OCI-LY1 (cell line): ENCODE measurements around the gene KRTAP5-3.

Experiments used
- H2AFZ ChIP-seq: fragments of 200-600 bp; sonication (generic), shearing (Covaris generic); 2 replicates; pipeline ENCODE4 v1.6.0; 2014; ENCODE audit warnings: antibody characterized with exemption, mild to moderate bottlenecking, low read length
- H3F3A ChIP-seq: fragments of 200-600 bp; sonication (generic), shearing (Covaris generic); 2 replicates; pipeline ENCODE4 v1.6.0; 2014; ENCODE audit warnings: mild to moderate bottlenecking, antibody characterized with exemption, low read length, moderate library complexity; ENCODE audit not compliant: insufficient read depth
- H3K27ac ChIP-seq: fragments of 200-600 bp; sonication (generic); 2 replicates; pipeline ENCODE4 v1.5.1; 2014; ENCODE audit warnings: low read length, mixed run types, mild to moderate bottlenecking, low read depth; ENCODE audit not compliant: poor library complexity, severe bottlenecking
- H3K27me3 ChIP-seq: fragments of 200-600 bp; sonication (generic); 2 replicates; pipeline ENCODE4 v1.6.0; 2014; ENCODE audit warnings: antibody characterized with exemption, mild to moderate bottlenecking, low read length, moderate library complexity; ENCODE audit not compliant: insufficient read depth
- H3K36me3 ChIP-seq: fragments of 200-600 bp; sonication (generic); 2 replicates; pipeline ENCODE4 v1.6.1; 2014; ENCODE audit warnings: mild to moderate bottlenecking, antibody characterized with exemption, low read length, moderate library complexity, mixed read lengths; ENCODE audit not compliant: insufficient read depth
- H3K4me1 ChIP-seq: fragments of 200-600 bp; sonication (generic); 2 replicates; pipeline ENCODE4 v1.5.1; 2014; ENCODE audit warnings: mild to moderate bottlenecking, low read length, moderate library complexity; ENCODE audit not compliant: insufficient read depth, severe bottlenecking
- H3K4me2 ChIP-seq: fragments of 200-600 bp; sonication (generic), shearing (Covaris generic); 2 replicates; pipeline ENCODE4 v1.6.1; 2014; ENCODE audit warnings: low read length
- H3K4me3 ChIP-seq: fragments of 200-600 bp; sonication (generic); 2 replicates; pipeline ENCODE4 v1.5.1; 2014; ENCODE audit warnings: low read length, low read depth, mild to moderate bottlenecking, mixed read lengths; ENCODE audit not compliant: poor library complexity, severe bottlenecking
- H3K79me2 ChIP-seq: fragments of 200-600 bp; shearing (Covaris generic); 2 replicates; pipeline ENCODE4 v1.6.1; 2016; ENCODE audit warnings: mixed run types, low read length, mixed read lengths; ENCODE audit not compliant: insufficient read depth
- H3K9ac ChIP-seq: fragments of 200-600 bp; sonication (generic), shearing (Covaris generic); 2 replicates; pipeline ENCODE4 v1.6.1; 2014; ENCODE audit warnings: mild to moderate bottlenecking, low read length, mixed read lengths
- H3K9me2 ChIP-seq: fragments of 200-600 bp; sonication (generic), shearing (Covaris generic); 2 replicates; pipeline ENCODE4 v1.6.1; 2014; ENCODE audit warnings: low read depth, mild to moderate bottlenecking, low read length, mixed read lengths
- H3K9me3 ChIP-seq: fragments of 200-600 bp; shearing (Covaris generic); 2 replicates; pipeline ENCODE4 v1.6.1; 2014; ENCODE audit warnings: low read length, mixed read lengths
- H4K20me1 ChIP-seq: fragments of 200-600 bp; sonication (generic), shearing (Covaris generic); 2 replicates; pipeline ENCODE4 v1.6.0; 2016; ENCODE audit warnings: mild to moderate bottlenecking, low read length; ENCODE audit not compliant: insufficient read depth
- EZH2 ChIP-seq: fragments of 200-600 bp; sonication (generic), shearing (Covaris generic); IDR thresholded peaks from 2 replicates; pipeline ENCODE4 v1.8.0; 2017; ENCODE audit warnings: borderline replicate concordance, mixed run types, mild to moderate bottlenecking, antibody characterized with exemption, low read length, moderate library complexity, mixed read lengths
- TF ChIP-seq, protein P1 (sequence below): fragments of 200-600 bp; sonication (generic), shearing (Covaris generic); IDR thresholded peaks from 2 replicates; pipeline ENCODE4 v1.5.1; 2017; ENCODE audit warnings: mild to moderate bottlenecking, antibody characterized with exemption, low read length, moderate library complexity, mixed read lengths

The KRTAP5-3 gene

DNA sequence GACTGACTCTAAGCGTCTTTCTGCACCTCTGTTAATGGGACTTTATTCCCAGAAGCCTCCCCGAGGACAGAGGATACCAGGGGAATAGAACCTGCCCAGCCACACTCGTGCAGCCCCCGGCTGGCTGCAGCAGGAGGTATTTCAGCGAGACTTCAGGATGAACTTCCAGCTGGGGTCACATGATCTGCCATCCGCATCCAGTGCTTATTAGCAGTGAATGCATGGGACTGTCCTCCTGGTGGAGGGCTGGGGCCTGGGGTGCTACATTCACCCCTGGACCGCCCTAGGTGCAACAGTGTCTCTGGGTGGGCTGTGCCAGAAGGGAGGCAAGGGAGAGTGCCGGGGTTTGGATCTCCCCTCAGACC lies 37.8 kb downstream of the KRTAP5-3 start:
- Histone ChIP-seq H3K4me2 (no peak overlapping the region), H3K4me3 (no peak overlapping the region), H3K36me3 (no peaks in the 10 kb centered on the region), H3K79me2 (no peaks in the 10 kb centered on the region), H3K9me3 (no peaks in the 10 kb centered on the region), H4K20me1 (no peaks in the 10 kb centered on the region), H2AFZ (no peak overlapping the region), H3K27me3 (peaks cover 13% of the 10 kb centered on the region; the same call in 1 of the 2 replicates), H3K9me2 (no peaks in the 10 kb centered on the region), H3K27ac (no peak overlapping the region), H3K9ac (no peak overlapping the region), H3F3A (no peaks in the 10 kb centered on the region), H3K4me1 (peaks cover 8% of the 10 kb centered on the region)
- TF ChIP-seq, protein P1, sequence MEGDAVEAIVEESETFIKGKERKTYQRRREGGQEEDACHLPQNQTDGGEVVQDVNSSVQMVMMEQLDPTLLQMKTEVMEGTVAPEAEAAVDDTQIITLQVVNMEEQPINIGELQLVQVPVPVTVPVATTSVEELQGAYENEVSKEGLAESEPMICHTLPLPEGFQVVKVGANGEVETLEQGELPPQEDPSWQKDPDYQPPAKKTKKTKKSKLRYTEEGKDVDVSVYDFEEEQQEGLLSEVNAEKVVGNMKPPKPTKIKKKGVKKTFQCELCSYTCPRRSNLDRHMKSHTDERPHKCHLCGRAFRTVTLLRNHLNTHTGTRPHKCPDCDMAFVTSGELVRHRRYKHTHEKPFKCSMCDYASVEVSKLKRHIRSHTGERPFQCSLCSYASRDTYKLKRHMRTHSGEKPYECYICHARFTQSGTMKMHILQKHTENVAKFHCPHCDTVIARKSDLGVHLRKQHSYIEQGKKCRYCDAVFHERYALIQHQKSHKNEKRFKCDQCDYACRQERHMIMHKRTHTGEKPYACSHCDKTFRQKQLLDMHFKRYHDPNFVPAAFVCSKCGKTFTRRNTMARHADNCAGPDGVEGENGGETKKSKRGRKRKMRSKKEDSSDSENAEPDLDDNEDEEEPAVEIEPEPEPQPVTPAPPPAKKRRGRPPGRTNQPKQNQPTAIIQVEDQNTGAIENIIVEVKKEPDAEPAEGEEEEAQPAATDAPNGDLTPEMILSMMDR: no peak
- TF ChIP-seq EZH2: no peak

DNA sequence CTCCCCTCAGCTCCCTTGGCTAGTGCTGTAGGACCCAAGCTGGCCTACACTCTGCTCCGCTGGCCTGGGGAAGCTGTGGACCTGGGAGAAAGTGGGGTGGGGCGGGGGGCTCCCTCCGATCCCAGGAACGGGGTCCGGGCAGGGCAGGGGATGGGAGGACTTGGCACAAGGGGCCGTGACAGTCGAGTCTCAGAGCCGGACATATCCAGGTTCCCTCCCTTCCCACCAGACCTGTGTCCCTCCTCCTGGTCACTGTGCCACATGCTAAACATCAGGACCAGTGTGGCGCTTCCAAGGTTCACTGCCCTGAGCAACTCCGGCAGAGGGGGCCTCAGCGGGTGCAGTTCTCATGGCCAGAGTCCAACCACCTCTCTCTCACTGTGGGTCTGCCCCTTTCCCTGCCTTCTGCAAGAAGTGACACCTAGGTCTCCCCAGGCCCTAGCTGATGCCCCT lies 38.2 kb downstream of the KRTAP5-3 start:
- Histone ChIP-seq H3K9me2 (no peaks in the 10 kb centered on the region), H3K27me3 (peaks cover 13% of the 10 kb centered on the region; the same call in 1 of the 2 replicates), H3K9ac (no peak overlapping the region), H3K27ac (no peak overlapping the region), H3F3A (no peaks in the 10 kb centered on the region), H3K36me3 (no peaks in the 10 kb centered on the region), H3K4me1 (peaks cover 8% of the 10 kb centered on the region), H3K79me2 (no peaks in the 10 kb centered on the region), H2AFZ (no peak overlapping the region), H3K4me2 (no peak overlapping the region), H4K20me1 (no peaks in the 10 kb centered on the region), H3K9me3 (no peaks in the 10 kb centered on the region), H3K4me3 (no peak overlapping the region)
- TF ChIP-seq EZH2: no peak
- TF ChIP-seq, protein P1: no peak

DNA sequence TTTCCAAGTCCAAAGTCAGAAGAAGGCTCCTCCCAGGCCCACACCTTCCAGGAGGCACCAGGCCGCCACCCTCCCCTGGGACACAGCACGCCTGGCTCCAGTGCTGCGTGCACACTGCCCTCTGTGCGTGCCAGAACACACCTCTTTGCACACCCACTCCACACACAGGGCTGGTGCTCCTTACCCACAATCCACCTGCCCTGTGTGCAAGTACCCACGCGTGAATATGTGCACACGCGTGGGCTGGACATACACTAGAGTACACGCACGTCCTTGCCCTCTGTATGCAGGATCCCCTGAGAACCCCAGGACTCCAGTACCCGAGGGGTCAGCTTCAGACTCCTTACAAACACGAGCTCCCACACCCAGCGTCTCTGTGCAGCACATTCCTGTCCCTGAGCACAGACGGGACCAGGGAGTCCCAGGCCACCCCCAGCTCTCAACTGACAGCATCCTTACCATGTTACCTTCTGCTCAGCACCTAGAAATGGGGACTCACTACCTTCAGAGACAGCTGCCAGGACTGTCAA lies 38.9 kb downstream of the KRTAP5-3 start:
- H3K4me2 ChIP-seq: no peak overlapping the region
- H3K79me2 ChIP-seq: no peaks in the 10 kb centered on the region
- H3K4me3 ChIP-seq: no peak overlapping the region
- H3K36me3 ChIP-seq: no peaks in the 10 kb centered on the region
- H3K4me1 ChIP-seq: peaks cover 5% of the 10 kb centered on the region
- no peak overlapping the region for H2AFZ ChIP-seq
- H3K27ac ChIP-seq: no peak overlapping the region
- H3K9me3 ChIP-seq: no peaks in the 10 kb centered on the region
- no peaks in the 10 kb centered on the region for H3F3A ChIP-seq
- no peak overlapping the region for H3K9ac ChIP-seq
- peaks cover 13% of the 10 kb centered on the region; the same call in 1 of the 2 replicates for H3K27me3 ChIP-seq
- H3K9me2 ChIP-seq: no peaks in the 10 kb centered on the region
- no peaks in the 10 kb centered on the region for H4K20me1 ChIP-seq
- no peak for TF ChIP-seq EZH2
- TF ChIP-seq, protein P1: no peak
